ENCODE measurements around the gene PANK1. TPM values are rescaled to one million over a fixed set of nuclear protein-coding genes. Genes with fewer than 3 reads are reported as not detected.
A peak's percentile ranks its signal among the peaks of the same experiment; 100 is the strongest.

The PANK1 gene
- total RNA-seq, 1 experiment from 2014 or later, result 24.9 TPM

DNA sequence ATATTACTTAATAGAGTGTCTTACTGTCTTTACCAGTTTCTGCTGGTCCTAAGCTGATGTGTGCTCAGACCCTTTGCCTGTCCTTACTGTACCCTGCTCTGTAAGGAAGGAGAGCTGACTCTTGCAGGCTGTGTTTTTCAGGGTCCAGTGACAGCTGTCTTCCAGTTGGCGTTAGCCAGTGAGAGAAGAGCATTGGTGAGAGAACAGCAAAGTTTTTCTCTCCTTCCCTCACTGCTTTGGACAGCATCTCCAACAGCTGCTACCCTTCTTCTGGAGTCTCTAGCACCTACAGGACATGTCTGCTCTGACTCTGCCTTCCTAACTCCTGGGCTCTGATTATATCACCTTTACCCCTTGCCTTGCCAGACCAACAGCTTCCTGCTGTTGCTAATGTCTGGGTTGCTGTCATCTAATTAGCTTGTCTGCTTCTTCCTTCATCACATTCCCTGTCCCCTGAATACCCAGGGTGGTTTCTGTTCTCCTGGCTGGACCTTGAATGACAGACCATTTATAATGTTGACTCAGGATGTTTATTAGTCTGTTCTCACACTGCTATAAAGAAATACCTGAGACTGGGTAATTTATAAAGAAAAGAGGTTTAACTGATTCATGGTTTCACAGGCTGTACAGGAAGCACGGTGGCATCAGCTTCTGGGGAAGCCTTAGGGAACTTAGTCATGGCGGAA is 23.5 kb upstream of the PANK1 start (continued):
- no peak for TF ChIP-seq OVOL2 (CRISPR knock-in tag; IDR thresholded peaks at IDR 0.05; ENCODE audit: borderline replicate concordance)
- no peak for TF ChIP-seq NR2C2 (CRISPR knock-in tag; IDR thresholded peaks at IDR 0.05)
- TF ChIP-seq, protein P1, sequence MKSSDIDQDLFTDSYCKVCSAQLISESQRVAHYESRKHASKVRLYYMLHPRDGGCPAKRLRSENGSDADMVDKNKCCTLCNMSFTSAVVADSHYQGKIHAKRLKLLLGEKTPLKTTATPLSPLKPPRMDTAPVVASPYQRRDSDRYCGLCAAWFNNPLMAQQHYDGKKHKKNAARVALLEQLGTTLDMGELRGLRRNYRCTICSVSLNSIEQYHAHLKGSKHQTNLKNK (CRISPR knock-in tag; IDR thresholded peaks at IDR 0.05), result no peak

DNA sequence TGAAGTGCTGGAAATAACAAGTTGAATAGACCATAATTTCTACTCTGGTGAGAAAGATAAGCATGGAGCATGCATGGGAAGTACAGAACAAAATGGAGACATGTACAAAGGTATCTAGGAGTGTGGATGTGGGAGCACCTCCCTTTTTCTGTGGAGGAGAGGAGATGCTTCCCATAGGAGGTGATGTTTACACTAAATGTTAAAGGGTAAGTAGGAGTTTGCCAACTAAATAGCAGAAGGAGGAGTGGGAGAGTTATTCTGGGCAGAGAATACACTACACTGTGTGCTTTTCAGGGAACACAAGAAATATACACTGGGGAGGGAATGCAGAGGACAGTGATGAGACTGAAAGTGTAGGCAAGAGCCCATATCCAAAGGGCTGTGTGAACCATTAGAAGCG is 21.1 kb upstream of the PANK1 start:
- no peaks in the 10 kb centered on the region; the same call in 1 of the 2 replicates for H3K27me3 Mint-ChIP-seq (ENCODE audit: low read depth)
- TF ChIP-seq, protein P2, sequence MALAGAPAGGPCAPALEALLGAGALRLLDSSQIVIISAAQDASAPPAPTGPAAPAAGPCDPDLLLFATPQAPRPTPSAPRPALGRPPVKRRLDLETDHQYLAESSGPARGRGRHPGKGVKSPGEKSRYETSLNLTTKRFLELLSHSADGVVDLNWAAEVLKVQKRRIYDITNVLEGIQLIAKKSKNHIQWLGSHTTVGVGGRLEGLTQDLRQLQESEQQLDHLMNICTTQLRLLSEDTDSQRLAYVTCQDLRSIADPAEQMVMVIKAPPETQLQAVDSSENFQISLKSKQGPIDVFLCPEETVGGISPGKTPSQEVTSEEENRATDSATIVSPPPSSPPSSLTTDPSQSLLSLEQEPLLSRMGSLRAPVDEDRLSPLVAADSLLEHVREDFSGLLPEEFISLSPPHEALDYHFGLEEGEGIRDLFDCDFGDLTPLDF (CRISPR knock-in tag; IDR thresholded peaks at IDR 0.05), result no peak
- TF ChIP-seq NFE2L1 (CRISPR knock-in tag; IDR thresholded peaks at IDR 0.05) (no peak), ELF4 (CRISPR knock-in tag; IDR thresholded peaks at IDR 0.05; ENCODE audit: low read depth) (no peak), ESRRA (CRISPR knock-in tag; IDR thresholded peaks at IDR 0.05; ENCODE audit: borderline replicate concordance) (no peak)
- TF ChIP-seq, protein P3, sequence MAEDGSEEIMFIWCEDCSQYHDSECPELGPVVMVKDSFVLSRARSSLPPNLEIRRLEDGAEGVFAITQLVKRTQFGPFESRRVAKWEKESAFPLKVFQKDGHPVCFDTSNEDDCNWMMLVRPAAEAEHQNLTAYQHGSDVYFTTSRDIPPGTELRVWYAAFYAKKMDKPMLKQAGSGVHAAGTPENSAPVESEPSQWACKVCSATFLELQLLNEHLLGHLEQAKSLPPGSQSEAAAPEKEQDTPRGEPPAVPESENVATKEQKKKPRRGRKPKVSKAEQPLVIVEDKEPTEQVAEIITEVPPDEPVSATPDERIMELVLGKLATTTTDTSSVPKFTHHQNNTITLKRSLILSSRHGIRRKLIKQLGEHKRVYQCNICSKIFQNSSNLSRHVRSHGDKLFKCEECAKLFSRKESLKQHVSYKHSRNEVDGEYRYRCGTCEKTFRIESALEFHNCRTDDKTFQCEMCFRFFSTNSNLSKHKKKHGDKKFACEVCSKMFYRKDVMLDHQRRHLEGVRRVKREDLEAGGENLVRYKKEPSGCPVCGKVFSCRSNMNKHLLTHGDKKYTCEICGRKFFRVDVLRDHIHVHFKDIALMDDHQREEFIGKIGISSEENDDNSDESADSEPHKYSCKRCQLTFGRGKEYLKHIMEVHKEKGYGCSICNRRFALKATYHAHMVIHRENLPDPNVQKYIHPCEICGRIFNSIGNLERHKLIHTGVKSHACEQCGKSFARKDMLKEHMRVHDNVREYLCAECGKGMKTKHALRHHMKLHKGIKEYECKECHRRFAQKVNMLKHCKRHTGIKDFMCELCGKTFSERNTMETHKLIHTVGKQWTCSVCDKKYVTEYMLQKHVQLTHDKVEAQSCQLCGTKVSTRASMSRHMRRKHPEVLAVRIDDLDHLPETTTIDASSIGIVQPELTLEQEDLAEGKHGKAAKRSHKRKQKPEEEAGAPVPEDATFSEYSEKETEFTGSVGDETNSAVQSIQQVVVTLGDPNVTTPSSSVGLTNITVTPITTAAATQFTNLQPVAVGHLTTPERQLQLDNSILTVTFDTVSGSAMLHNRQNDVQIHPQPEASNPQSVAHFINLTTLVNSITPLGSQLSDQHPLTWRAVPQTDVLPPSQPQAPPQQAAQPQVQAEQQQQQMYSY (CRISPR knock-in tag; IDR thresholded peaks at IDR 0.05), result no peak
- DNase-seq (ENCODE audit: low spot score) (no peak), ATAC-seq (no peak)
- H3K9me3 Mint-ChIP-seq, result no peaks in the 10 kb centered on the region
- CTCF ChIA-PET, result interaction anchor here (0.7 kb wide), 1 partner anchor 35 kb away, joined by 3 read pairs; the partner anchor contains the start of gene KIF20B
- no peaks in the 10 kb centered on the region for H3K4me1 Mint-ChIP-seq
- no peaks in the 10 kb centered on the region for H3K36me3 Mint-ChIP-seq
- no peak overlapping the region for H3K27ac Mint-ChIP-seq
- POLR2A ChIA-PET, result no interaction called here
- H3K4me3 Mint-ChIP-seq, result no peak overlapping the region

DNA sequence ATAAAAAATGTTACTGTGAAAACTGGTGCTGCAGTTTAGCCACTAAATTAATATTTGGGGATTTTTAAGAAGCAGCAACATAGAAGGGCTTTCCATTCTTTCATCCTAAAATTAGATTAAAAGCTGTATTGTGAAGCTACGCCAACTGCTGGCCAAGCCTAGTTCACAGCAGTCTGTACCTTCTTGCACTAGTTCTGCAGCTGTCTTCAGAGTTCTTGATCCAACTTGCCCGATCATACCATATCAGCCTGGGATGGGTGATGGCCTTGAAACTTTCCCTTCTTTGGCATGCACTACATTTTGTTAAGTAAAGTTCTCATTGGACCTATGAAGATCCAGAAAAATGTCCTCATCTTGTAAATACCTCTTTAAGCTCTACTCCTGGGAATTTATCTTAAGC is 20.3 kb upstream of the PANK1 start:
- ChIA-PET POLR2A (interaction anchor here (2.1 kb wide), 1 partner anchor 21 kb away, joined by 7 read pairs; no protein-coding TSS in a partner anchor), CTCF (interaction anchor here (0.7 to 1.3 kb wide), 4 partner anchors 8 to 296 kb away, joined by 3 to 4 read pairs (median 3); partner anchors contain the start of gene KIF20B)
- 0 out of 2 replicates have a peak, but pooled peaks have one; percentile 38 for ATAC-seq
- Mint-ChIP-seq H3K9me3 (no peaks in the 10 kb centered on the region), H3K27ac (no peak overlapping the region), H3K36me3 (no peaks in the 10 kb centered on the region), H3K27me3 (ENCODE audit: low read depth) (no peaks in the 10 kb centered on the region; the same call in 1 of the 2 replicates), H3K4me3 (no peak overlapping the region), H3K4me1 (no peaks in the 10 kb centered on the region)
- no peak for DNase-seq (ENCODE audit: low spot score)
- TF ChIP-seq, protein P4, sequence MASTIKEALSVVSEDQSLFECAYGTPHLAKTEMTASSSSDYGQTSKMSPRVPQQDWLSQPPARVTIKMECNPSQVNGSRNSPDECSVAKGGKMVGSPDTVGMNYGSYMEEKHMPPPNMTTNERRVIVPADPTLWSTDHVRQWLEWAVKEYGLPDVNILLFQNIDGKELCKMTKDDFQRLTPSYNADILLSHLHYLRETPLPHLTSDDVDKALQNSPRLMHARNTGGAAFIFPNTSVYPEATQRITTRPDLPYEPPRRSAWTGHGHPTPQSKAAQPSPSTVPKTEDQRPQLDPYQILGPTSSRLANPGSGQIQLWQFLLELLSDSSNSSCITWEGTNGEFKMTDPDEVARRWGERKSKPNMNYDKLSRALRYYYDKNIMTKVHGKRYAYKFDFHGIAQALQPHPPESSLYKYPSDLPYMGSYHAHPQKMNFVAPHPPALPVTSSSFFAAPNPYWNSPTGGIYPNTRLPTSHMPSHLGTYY (CRISPR knock-in tag; IDR thresholded peaks at IDR 0.05), result no peak
- no peak for TF ChIP-seq ZNF671 (CRISPR knock-in tag; IDR thresholded peaks at IDR 0.05)
- no peak for TF ChIP-seq NR1H2 (CRISPR knock-in tag; IDR thresholded peaks at IDR 0.05)
- TF ChIP-seq KAT7 (CRISPR knock-in tag; IDR thresholded peaks at IDR 0.05; ENCODE audit: borderline replicate concordance), result no peak
- TF ChIP-seq, protein P5, sequence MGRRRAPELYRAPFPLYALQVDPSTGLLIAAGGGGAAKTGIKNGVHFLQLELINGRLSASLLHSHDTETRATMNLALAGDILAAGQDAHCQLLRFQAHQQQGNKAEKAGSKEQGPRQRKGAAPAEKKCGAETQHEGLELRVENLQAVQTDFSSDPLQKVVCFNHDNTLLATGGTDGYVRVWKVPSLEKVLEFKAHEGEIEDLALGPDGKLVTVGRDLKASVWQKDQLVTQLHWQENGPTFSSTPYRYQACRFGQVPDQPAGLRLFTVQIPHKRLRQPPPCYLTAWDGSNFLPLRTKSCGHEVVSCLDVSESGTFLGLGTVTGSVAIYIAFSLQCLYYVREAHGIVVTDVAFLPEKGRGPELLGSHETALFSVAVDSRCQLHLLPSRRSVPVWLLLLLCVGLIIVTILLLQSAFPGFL (CRISPR knock-in tag; IDR thresholded peaks at IDR 0.05; ENCODE audit: borderline replicate concordance), result no peak
- no peak for TF ChIP-seq TEAD1 (CRISPR knock-in tag; IDR thresholded peaks at IDR 0.05)
- no peak for TF ChIP-seq CBFB (CRISPR knock-in tag; IDR thresholded peaks at IDR 0.05; ENCODE audit: low read depth)
- TF ChIP-seq, protein P6, sequence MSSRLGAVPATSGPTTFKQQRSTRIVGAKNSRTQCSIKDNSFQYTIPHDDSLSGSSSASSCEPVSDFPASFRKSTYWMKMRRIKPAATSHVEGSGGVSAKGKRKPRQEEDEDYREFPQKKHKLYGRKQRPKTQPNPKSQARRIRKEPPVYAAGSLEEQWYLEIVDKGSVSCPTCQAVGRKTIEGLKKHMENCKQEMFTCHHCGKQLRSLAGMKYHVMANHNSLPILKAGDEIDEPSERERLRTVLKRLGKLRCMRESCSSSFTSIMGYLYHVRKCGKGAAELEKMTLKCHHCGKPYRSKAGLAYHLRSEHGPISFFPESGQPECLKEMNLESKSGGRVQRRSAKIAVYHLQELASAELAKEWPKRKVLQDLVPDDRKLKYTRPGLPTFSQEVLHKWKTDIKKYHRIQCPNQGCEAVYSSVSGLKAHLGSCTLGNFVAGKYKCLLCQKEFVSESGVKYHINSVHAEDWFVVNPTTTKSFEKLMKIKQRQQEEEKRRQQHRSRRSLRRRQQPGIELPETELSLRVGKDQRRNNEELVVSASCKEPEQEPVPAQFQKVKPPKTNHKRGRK (CRISPR knock-in tag; IDR thresholded peaks at IDR 0.05; ENCODE audit: borderline replicate concordance), result no peak
- no peak for TF ChIP-seq GRHL2 (CRISPR knock-in tag; IDR thresholded peaks at IDR 0.05; ENCODE audit: insufficient replicate concordance, severe bottlenecking)
- TF ChIP-seq IRF2 (CRISPR knock-in tag; IDR thresholded peaks at IDR 0.05; ENCODE audit: borderline replicate concordance, low read depth), result no peak
- no peak for TF ChIP-seq ZNF121 (CRISPR knock-in tag; IDR thresholded peaks at IDR 0.05)
- TF ChIP-seq, protein P7, sequence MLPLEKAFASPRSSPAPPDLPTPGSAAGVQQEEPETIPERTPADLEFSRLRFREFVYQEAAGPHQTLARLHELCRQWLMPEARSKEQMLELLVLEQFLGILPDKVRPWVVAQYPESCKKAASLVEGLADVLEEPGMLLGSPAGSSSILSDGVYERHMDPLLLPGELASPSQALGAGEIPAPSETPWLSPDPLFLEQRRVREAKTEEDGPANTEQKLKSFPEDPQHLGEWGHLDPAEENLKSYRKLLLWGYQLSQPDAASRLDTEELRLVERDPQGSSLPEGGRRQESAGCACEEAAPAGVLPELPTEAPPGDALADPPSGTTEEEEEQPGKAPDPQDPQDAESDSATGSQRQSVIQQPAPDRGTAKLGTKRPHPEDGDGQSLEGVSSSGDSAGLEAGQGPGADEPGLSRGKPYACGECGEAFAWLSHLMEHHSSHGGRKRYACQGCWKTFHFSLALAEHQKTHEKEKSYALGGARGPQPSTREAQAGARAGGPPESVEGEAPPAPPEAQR (CRISPR knock-in tag; IDR thresholded peaks at IDR 0.05), result no peak
- TF ChIP-seq, protein P8, sequence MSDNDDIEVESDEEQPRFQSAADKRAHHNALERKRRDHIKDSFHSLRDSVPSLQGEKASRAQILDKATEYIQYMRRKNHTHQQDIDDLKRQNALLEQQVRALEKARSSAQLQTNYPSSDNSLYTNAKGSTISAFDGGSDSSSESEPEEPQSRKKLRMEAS (CRISPR knock-in tag; IDR thresholded peaks at IDR 0.05), result no peak
- no peak for TF ChIP-seq ZNF416 (CRISPR knock-in tag; IDR thresholded peaks at IDR 0.05)
